ENCODE results near the gene SLC35F6.

- TF ChIP-seq CTCF (IDR thresholded peaks at IDR 0.05) (no peak), ZFX (IDR thresholded peaks at IDR 0.05; ENCODE audit: borderline replicate concordance) (no peak)
Observed at GRCh38 chr2:26818255-26818654, 54.2 kb downstream of the SLC35F6 start.

All from 22Rv1 (cell line).